Measurements from ENCODE around the gene DNAH10.
"Not testable (repeated sequence)": the region's sequence is repeated elsewhere in the genome, so short reads cannot be mapped to it uniquely, and the experiment has no call there.

The DNAH10 gene

DNA sequence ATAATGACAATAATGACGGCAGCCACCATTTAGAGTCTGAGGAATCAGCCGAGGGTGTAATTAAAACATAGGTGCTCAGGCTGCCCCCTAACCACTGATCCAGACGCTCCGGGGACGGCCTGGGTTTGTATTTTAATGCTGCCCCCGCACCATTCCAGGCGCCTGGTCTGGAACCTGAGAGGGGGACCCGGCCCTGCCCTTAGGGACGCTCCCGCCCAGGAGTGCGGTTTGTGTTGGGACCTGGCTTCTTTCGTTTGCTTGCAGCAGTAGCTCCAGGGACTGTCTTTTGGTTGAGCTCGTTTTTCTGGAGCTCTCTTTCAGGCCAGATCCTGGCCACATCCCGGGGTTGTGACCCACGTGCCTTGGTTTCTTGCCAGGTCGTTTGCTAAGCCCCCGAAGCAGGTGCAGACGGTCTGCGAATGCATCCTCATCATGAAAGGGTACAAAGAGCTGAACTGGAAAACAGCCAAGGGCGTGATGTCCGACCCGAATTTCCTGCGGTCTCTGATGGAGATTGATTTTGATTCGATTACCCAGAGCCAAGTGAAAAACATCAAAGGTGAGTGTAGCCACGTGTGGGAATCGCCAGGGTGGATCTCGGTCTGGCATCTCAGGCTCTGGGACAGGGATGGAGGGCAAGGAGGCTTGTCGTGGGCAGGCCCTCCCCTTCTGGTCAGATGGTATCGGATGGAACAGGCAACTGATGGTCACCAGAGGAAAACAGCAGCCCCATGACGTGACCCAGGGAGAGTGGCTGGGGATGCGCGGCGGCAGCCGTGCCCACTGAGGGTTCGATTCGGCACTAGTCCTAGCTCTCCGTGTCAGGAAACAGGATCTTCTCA lies 147.0 kb downstream of the DNAH10 start:
- DNase-seq (ENCODE audit: low read depth) = no peak

DNA sequence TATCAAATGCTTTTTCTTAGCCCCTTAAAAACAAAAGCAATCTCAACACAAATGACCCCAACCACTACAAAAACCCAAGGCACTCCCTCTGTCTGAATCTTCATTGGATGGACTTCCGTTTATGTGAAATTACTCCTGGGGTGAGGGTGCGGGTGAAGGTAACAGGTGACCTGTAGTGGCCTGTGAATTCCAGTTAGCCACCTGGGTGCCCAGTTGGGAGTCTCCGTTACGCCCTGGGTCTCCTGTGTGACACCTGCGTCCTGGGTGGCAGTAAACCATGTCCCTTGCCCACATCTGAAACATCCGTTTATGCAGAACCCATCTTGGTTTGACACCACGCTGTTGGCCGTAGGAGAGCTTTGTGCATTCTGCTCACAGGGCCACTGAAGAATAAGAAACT lies 148.0 kb downstream of the DNAH10 start:
- DNase-seq (ENCODE audit: low read depth) = no peak

DNA sequence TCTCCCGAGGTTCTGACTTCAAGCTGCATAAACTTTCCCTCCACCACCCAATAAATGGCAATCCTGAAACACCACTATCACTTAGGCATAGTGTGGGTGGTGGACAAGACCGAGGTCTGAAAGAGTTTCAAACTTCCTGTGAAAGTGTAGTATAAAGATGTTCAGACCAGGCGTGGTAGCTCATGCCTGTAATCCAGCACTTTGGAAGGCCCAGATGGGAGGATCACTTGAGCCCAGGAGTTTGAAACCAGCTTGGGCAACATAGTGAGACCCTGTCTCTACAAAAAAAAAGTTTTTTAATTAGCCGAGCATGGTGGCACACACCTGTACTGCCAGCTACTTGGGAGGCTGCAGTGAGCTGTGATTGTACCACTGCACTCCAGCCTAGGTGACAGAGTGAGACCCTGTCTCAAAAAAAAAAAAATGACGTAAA lies 148.7 kb downstream of the DNAH10 start:
- DNase-seq (ENCODE audit: low read depth) = no peak

DNA sequence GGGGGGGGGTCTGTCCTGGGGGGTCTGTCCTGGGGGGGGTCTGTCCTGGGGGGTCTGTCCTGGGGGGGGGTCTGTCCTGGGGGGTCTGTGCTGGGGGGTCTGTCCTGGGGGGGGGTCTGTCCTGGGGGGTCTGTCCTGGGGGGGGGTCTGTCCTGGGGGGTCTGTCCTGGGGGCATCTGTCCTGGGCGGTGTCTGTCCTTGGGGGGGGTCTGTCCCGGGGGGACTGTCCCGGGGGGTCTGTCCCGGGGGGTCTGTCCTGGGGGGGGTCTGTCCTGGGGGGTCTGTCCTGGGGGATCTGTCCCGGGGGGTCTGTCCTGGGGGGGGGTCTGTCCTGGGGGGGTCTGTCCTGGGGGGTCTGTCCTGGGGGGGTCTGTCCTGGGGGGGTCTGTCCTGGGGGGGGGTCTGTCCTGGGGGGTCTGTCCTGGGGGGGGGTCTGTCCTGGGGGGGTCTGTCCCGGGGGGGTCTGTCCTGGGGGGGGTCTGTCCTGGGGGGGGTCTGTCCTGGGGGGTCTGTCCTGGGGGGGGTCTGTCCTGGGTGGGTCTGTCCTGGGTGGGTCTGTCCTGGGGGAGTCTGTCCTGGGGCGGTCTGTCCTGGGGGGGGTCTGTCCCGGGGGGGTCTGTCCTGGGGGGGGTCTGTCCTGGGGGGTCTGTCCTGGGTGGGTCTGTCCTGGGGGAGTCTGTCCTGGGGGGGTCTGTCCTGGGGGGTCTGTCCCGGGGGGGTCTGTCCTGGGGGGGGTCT lies 149.7 kb downstream of the DNAH10 start:
- not testable (repeated sequence) for DNase-seq (ENCODE audit: low read depth)

DNA sequence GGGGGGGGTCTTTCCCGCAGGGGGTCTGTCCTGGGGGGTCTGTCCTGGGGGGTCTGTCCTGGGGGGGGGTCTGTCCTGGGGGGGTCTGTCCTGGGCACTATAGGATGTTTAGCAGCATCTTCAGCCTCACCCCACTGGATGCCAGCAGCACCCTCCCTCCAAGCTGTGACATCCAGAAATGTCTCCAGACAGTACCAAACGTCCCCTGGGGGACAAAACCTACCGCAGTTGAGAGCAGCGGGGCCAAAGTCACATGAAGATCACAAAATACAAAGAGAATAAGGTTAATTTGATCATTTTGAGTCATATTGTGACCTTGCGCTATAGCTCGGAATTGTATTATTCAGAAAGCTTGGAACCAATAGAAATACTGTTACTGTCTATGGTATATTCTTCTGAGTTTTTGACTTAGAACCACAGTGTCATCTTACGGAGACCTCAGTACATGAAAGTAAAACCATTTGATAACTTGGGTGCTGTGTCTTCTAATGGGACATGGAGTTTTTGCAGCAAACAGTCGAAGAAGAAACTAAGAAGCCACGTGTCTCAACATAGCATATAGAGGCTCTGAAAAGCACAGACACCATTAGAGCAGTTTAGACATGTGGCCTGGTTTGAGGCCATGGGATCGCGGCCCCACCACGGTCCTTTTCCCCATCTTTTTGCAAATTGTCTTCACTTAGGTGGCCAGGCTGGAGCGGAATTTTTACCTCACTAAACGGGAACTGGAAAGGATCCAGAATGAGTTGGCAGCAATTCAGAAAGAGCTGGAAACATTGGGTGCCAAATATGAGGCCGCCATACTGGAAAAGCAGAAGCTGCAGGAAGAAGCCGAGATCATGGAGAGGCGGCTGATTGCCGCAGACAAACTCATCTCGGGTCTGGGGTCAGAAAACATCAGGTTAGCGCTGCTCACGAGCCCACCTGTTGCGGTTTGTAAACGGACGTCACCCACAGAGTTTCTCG lies 150.6 kb downstream of the DNAH10 start:
- no peak for DNase-seq (ENCODE audit: low read depth)

DNA sequence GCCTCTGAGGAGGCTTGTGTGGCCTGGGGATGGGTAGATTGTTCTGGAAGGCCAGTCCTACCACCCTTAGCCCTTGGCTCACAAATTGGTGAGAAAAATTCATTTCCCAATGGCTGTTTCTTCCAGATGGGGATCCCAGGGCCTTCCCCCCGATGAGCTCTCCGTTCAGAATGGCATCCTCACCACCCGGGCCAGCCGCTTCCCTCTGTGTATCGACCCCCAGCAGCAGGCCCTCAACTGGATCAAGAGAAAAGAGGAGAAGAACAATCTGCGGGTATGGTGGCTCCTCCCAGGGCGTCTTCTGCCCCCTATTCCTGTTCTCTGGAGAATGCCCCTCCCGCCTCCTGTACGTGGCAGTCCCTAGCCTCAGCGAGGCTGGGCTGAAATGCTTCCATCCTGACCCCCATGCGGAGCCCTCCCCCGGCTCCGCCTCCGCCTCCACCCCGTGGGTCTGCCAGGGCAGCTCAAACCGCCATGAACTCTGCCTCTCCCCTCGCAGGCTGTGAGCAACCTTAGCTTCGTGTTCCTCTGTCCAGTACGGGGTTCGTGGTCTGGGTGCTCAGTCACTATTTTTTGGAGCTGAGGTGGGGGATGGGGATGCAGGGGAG lies 152.7 kb downstream of the DNAH10 start:
- DNase-seq (ENCODE audit: low read depth) = no peak

DNA sequence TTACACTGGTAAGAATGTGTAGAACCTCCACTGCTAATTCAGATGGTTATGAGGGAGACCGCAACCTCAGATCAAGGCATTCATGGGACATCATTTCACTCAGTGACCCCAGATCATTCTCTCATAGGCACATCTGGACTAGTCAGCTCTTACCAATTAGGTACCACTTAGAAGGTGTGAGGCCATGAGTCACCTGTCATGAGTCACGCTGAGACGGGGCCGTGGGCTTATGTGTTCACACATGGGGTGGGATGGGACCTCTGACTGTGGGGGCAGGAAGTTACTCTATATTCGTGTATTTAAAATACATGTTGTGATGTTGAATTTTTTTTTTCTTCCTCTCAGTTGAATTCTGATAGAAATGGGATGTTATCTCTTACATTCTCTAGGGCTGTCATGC lies 154.6 kb downstream of the DNAH10 start:
- DNase-seq (ENCODE audit: low read depth) = peak; percentile 30

DNA sequence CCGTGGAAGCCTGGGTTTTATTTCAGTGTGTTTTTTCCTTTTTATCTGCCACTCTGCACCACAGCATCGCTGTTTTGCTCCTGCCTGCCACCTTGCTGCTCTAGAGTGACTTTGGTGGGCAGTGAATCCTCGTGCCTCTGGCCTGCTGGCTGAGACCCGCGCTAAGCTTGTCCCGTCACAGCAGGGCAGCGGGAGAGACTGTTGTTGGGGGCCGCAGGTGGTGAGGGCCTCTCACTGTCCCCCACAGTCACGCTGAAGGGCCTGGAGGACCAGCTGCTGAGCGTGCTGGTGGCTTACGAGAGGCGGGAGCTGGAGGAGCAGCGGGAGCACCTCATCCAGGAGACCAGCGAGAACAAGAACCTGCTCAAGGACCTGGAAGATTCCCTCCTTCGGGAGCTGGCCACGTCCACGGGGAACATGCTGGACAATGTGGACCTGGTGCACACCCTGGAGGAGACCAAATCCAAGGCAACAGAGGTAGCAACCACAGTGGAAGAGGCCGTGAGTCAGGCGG lies 155.3 kb downstream of the DNAH10 start:
- no peak for DNase-seq (ENCODE audit: low read depth)

DNA sequence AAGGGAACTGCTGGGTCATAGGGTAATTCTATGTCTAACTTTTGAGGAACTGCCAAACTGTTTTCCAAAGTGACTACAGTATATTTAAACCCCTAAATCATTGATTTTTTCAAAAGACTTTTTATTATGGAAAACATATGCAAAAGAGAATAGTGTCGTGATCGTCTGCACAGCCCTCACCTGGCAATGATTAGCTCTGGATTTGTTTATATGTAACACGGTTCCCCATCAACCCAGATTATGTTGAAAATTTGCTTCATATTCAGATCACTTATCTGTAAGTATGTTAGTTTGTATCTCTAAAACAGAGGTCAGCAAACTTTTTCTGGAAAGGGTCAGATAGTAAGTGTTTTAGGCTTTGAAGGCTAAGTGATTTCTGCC lies 157.9 kb downstream of the DNAH10 start:
- DNase-seq (ENCODE audit: low read depth) = no peak

DNA sequence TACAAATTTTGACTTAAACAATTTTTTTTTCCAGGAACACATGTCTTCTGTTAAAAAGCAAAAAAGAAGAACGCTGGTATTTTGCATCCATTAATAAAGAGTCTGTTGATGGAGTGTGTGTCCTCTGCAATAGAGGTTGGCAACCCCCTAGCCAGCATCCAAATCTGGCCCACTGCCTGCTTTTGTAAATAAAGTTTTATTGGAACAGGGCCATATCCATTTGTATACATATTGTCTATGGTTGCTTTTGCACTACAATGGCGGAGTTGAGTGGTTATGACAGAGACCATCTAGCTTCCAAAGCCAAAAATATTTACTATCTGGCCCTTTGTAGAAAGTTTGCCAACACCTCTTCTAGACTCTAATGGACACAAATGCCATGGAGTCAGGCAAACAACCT lies 160.9 kb downstream of the DNAH10 start:
- no peak for DNase-seq (ENCODE audit: low read depth)

DNA sequence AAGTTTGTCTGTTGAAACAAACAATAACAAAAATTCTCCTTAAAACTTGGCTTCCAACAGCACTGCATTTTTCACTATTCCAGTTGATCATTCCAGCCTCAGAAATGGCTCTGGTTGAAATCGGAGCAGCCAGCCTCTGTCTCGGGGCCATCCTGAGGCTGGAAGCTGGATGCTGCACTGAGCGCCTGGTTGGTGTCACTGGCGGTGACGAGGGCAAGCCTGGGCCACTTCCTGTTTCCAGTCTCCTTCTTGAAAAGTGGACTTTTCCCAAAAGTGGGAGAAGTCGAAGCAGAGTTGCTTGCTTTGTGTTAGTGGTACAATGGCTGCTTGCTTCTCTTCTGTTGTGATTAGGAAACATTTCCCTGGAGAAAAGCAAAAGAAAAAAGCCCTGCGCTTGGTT lies 161.8 kb downstream of the DNAH10 start:
- DNase-seq (ENCODE audit: low read depth) = no peak

DNA sequence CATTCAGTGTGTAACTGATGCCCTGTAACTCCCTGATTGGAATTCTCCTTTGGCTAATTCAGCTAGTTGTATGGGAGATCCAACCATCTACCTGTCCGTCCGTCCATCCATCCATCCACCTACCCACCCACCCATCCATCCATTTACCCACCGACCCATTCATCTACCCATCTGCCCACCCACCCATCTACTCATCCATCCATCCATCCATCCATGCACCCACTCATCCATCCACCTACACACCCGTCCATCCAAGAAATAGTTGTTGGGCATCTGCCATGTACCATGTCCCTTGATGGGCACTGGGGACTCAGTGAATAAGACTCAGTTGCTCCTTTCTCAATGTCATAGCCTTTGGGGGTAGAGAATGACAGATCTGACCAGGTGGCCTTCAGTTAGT lies 162.4 kb downstream of the DNAH10 start:
- no peak for DNase-seq (ENCODE audit: low read depth)

DNA sequence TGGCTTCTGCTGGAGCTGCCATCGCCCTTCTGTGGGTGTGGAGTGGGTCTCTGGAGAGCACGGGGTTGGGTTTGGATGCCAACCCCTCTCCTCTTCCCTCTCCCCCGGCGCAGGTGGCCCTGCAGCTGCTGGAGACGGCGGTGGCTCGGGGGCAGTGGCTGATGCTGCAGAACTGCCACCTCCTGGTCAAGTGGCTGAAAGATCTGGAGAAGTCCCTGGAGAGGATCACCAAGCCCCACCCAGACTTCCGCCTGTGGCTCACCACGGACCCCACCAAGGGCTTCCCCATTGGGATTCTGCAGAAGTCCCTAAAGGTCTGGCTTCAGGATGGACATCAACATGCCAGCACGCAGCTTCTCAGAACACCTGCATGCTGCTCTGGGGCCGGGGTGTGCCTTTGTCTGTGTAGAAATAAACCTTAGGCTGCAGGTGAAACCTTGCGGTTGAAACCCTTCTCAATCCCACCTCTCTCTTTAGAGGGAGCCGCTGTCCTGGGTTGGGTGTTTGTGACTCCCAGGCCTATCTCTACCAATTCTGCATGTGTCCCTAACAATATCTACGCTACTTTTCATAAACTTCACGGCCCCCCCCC lies 166.3 kb downstream of the DNAH10 start:
- no peak for DNase-seq (ENCODE audit: low read depth)

DNA sequence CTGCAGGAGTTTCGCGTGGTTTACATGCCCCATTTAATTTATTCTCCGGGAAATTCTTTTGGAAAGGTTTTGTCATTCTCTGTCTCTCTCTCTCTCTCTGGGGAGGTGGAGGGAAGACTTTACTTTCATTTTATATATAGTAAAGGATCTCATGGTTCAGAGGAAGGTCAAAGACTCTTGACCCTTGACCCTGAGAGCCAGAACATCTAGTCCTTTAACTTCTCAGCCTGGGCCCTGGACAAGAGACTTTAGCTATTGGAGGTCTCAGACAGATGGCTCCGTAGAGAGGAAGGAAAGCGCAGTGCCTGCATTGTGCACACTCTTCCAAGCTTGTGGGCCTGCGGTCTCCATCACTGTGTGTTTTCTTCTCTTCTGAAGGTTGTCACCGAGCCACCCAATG lies 166.8 kb downstream of the DNAH10 start:
- DNase-seq (ENCODE audit: low read depth) = no peak

DNA sequence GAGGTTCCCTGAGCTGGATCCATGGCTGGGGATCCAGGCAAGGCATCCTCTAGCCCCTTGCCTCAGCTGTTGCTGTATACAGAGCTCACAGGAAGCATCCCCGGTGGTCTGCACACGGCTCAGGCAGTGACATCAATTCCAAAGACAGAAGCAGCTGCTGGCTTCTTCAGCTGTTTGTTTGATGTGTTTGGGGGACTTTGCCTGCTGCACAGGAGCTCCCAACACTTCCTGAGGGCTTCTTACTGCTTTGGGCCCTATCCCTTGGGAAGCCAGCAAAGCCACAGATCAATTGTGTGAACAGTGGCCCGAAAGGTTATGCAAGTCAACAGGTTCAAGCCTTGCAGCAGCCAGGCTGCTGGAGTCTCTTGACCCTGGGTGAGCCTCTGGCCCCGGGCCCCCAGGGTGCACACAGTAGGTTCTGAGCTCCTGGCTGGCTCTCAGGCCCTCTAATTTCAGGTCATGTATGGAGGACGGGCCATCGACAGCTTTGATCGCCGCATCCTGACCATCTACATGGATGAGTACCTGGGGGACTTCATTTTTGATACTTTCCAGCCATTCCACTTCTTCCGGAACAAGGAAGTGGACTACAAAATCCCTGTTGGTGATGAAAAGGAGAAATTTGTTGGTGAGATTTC lies 168.0 kb downstream of the DNAH10 start:
- DNase-seq (ENCODE audit: low read depth) = no peak

DNA sequence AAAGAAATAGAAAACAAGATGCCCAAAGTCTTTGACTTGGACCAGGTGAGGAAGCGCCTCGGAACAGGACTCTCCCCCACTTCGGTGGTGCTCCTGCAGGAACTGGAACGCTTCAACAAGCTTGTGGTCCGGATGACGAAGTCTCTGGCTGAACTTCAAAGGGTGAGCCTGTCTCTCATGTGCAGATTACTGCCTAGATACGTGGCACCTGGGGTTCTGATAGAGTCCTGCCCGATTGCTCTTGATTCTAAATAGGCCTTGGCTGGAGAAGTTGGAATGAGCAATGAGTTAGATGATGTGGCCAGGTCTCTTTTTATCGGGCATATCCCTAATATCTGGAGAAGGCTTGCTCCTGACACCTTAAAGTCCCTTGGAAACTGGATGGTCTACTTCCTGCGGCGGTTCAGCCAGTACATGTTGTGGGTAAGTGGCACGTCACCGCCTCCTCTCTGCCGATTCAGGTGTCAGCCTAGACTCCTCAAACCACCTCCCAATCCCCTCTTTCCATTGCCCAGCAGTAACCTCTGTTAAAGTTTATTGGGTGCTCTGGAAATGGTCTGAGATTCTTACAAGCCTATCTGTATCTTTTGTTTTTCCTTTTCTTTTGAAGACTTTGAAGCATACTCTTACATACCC lies 169.7 kb downstream of the DNAH10 start:
- peak; percentile 11 for DNase-seq (ENCODE audit: low read depth)

DNA sequence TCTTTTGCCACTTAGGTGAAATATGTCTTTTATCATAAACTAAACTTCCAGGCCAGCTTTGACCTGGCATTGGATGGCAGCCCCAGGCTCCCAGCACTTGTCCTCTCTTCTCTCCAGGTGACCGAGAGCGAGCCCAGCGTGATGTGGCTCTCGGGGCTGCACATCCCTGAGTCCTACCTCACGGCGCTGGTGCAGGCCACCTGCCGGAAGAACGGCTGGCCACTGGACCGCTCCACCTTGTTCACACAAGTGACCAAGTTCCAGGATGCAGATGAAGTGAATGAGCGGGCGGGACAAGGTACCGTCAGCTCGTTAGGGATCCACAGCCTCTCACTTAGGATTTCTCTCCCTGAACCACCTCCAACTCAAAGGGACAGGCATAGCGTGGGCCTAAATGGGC lies 171.1 kb downstream of the DNAH10 start:
- DNase-seq (ENCODE audit: low read depth) = no peak

DNA sequence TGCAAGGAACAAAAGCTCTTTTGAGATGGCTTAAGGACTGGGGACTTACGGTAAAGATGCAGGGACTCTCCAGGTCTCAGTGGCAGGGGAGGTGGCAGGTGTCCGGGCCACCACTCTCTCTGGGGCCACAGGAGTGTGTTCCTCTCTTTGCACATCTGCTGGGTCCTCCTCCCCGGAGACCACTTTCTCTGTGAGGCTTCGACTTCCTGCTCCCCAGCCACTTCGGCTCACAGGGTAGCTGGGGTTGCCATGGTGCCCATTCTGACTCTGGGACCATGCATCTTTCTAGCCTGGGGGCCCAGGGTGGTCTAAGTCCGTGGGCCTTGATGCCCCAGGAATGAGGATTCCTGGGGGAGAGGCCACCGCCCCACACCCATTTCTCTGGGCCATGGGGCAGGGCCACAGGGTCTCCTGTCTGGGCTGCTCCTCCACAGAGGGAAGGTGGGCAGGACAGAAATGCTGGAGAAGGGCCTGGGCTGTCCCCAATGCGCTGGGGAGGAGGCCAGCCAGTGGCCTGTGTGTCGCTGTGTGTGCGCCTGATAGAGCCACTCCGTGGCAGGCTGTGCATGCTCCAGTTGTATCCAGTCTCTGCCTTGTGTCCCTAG lies 172.0 kb downstream of the DNAH10 start:
- DNase-seq (ENCODE audit: low read depth) = no peak

DNA sequence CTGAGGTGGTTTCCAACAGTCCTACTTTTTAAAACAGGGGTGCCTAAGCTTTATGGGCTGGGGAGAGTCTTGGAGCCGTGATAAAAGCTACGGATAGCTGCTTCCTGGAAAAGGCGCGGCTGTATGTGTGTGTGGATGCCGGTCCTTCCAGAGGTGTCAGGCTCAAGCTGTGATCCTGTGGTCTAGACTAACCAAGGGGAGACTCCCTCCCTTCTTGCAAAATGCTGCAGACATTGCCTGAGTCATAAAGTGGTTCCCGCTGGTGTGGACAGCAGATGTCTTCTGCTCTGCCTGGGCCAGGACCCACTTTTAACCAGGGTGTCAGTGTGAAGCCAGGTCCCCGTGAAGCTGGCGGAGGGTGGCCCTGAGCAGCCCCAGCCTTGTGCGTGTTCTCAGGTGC lies 172.7 kb downstream of the DNAH10 start:
- no peak for DNase-seq (ENCODE audit: low read depth)

DNA sequence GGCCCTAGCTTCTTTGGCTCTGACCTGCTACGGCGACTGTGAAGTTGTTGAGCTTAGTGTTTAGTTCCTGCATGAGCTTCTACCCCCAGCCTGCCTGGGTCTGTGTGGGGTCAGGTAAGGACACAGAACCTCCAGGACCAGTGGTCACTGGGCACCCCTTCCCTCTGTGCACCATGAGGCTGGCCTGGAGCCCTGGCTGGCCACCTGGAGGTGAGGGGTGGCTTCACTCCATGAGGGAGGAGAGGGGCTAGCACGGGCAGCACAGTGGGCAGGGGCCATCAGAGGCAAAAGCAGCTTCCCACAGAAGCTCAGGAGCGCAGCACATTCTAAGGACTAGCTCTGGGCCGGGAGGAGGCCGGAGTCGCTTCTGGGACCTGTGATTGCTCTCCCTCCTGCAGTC lies 173.9 kb downstream of the DNAH10 start:
- no peak for DNase-seq (ENCODE audit: low read depth)

All from stimulated activated CD8-positive, alpha-beta memory T cell treated with anti-CD3 and anti-CD28 coated beads, Interleukin-12 subunit alpha, Interleukin-12 subunit beta, amount 100 ng/mL, for 1 hour (primary cell).